GM19463 (cell line): Measurements from ENCODE around the gene ENO3.
"Not testable (repeated sequence)": the region's sequence is repeated elsewhere in the genome, so short reads cannot be mapped to it uniquely, and the experiment has no call there.

Experiments used
- ATAC-seq: cut with Tn5 transposase; IDR thresholded peaks from one replicate; pipeline ENCODE4 v1.9.1; 2021; ENCODE audit warnings: mild to moderate bottlenecking, moderate library complexity; ENCODE audit not compliant: unreplicated experiment

Gene ENO3

DNA sequence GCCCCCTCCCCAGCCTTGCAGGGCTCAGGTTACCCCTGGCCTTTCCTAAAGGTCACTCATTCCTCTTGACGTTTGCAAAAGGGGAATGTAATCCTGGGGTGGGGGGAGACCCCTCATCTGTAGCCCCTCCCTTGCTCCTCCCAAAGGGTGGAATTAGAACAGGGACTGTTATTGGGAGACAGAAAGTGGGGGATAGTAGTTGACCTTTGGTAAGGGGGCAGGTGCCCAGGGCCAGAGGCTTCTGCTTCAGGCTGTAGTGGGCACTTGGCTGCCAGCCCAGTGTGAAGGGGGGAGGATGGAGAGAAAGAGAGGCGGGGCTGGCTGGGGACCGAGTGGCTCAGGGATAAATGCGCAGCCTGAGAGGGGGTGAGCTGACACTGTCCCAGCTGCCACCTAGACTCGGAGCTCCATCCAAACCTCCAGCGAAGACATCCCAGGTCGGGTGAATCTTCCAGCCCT, at the start of gene ENO3:
ENO3 (plus strand) TSS at position 374 of the 459 bp plus-strand sequence. CDS start 711 bp downstream, outside the sequence.
- ATAC-seq: no peak

DNA sequence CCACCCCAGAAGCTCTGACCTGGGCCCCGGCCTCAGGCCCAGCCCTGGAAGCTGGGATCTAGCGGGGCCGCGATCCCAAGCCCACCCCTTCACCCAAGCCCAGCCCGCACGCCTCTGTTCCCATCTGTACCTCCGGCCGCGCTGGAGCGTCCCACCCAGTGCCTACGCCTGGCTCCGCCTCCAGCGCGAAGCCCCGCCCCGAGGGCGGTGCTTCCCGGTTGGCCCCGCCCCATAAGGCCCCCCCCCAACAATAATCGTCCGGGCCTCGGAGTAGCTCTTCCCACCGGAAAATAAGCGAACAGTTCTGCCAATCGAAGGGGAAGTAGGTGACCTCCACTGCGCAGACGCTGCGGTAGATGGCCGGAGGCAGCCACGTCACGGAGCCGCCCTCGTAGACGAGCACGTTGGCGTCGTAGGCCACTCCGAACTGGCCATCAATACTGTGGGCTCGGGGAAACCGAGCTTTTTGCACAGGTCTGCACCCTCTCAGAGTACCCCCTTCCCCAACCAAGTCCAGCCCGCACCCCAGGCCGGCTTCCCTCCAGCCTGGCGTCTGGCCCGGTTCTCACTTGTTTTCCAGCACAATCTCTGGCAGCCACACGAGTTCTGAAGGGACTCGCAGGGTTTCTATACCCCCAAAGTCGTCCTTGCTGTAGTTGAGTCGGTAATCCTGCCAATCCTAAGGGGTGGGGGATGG, 49.1 kb upstream of the ENO3 start:
- ATAC-seq: no peak

DNA sequence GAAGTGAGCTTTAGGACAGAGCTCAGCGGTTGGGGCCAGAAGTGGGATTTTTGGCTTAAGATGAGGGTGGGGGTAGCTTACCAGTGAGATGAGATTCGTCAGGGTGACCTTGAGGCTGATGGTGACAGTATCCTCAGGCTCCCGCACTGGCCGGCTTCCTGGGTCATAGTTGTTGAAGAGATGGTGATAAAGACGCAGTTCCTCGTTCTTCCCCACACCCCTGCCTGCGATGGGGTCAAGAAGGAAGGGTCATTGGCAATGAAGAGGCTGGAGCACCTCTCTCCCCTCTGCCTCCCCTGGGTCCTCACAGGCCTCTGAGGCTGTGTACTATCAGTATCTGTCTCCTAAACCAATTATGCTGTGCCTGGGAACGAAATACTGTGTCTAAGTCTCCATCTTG, 48.4 kb upstream of the ENO3 start:
- ATAC-seq: no peak

DNA sequence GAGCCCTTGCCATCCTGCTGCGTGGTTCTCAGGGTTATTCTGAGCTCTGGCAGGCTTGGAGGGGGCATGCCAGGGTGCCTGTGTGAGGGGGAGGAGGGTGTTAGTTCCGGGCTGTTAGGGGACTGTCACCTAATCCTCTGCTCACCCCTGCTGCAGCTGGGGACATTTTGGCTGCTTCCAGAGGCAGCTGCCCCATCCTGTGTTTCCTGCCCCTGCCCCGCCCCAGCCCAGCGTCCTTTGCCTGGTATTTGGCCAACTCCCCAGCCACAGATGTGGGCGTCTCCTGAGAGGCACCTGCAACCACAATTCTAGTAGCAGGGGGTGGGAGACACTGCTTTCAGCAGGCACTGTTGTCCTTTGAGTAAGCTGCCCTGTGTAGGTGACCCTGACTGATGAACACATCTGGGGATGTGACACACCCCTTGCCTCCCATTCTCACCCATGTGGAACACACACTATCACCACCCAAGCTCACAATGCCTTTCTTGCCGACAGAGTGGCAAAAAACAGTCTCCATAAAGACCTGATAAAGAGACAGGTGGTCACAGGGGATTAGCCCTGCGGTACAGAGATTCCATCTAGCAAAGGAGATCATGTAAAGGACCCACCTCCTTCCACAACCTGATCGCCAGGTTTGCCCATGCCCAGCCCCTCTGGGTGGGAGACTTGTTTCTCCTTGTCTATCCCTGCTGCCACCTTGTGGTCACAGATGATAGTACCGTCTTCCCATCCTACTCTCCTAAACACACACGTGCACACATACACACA, 47.7 kb upstream of the ENO3 start, which contains the start of gene CHRNE:
CHRNE (minus strand) TSS at position 48 of the 768 bp plus-strand sequence; CDS start at position 13, 35 bp downstream.
- no peak for ATAC-seq

DNA sequence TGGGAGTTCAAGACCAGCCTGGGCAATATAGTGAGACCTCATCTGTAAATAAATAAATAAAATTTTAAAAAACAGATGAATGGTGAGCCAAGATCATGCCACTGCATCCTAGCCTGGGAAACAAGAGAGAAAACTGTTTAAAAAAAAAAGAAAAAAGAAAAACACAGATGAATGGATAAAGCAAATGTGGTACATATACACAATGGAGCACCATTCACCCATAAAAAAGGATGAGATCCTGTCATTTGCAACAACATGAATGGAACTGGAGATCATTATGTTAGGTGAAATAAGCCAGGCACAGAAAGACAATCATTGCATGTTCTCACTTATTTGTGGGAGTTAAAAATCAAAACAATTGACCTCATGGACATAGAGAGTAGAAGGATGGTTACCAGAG, 44.3 kb upstream of the ENO3 start:
- not testable (repeated sequence) for ATAC-seq

DNA sequence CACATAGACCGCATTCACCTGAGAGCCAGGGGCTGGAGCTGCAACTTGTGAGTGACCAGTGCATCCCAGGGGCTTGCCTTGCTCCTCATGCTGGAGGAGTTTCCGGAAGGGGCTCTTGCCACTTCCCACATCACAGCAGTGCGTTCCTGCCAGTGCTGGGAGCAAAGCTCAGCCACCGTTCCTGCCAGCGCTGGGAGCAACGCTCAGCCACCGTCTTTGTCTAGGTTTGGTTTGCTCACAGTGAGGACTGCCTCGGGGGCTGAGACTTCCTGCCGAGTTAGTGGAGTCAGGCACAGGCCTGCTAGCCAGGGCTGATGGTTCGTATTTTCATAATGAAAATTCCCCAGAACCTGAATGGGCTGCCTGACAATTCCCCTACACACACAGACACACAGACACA, 42.6 kb upstream of the ENO3 start:
- no peak for ATAC-seq

DNA sequence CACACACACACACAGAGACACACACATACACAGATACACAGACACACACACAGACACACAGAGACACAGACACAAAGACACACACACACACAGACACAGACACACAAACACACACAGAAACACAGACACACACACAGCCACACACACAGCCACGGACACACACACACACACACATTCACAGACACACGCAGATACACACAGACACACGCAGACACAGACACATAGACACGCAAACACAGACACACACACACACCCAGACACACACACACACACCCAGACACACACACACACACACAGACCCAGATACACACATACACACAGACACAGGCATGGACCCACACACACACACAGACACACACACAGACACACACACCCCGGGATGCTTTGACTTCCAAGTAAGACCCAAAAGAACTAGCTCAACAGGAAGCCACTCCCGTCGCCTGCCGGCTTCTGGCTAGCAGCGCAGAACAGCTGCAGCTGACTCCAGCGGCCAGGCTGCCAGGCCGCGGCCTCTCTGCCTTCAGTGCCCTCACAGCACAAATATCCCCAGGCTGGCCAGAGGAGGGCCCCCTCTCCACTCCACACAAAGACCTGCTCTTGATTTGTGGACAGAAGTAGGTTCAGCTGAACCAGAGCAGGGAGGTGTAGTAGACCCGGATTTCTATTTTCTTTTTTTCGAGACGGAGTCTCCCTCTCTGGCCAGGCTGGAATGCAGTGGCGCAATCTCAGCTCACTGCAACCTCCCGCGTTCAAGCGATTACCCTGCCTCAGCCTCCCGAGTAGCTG, 42.0 kb upstream of the ENO3 start:
- ATAC-seq: no peak

DNA sequence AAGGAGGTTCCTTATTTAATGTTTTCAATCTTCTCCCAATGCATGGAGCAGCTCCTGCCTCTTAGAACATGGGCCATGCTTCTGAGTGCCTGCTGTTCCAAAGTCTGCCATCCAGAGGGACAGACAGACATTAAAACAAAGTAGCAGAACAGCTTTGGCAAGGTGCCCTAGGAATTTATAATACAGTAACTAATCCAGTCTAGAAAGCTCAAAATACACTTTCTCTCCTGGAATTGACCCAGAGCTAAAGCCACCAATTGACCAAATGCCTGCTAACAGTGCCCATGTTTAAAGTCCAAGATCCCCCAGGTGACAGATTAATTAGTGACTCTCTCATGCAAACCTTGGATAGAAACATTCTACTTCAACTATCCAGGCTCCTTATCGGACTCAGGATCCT, 36.9 kb upstream of the ENO3 start:
- ATAC-seq: no peak

DNA sequence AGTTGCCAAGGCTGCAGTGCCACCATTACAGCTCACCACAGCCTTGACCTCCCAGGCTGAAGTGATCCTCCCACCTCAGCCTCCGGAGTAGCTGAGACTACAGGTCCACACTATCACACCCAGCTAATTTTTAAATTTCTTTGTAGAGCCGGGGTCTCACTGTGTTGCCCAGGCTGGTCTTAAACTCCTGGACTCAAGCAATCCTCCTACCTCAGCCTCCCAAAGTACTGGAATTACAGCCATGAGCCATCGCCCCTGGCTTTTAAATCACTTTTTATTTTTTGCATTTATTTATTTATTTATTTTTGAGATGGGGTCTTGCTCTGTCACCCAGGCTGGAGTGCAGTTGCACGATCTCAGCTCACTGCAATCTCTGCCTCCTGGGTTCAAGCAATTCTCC, 36.4 kb upstream of the ENO3 start:
- ATAC-seq: not testable (repeated sequence)

DNA sequence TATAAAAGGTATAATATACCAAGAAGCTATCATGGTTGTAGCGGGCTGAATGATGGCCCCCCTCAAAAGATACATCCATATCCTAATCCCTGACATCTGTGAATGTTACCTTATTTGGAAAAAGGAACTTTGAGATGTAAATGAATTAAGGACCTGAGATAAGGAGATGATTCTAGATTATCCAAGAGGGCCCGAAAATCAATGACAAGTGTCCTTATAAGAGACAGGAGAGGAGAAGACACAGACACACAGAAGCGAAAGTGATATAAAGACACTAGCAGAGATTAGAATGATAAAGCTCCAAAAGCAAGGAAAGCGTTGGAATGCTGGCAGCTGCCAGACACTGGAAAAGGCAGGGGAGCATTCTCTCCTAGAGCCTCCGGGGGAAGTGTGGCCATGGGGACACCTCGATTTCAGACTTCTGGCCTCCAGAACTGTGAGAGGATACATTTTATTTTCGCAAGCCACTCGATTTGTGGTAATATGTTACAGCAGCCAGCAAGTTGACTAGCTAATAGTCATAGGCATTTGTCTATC, 31.3 kb upstream of the ENO3 start:
- ATAC-seq: no peak

DNA sequence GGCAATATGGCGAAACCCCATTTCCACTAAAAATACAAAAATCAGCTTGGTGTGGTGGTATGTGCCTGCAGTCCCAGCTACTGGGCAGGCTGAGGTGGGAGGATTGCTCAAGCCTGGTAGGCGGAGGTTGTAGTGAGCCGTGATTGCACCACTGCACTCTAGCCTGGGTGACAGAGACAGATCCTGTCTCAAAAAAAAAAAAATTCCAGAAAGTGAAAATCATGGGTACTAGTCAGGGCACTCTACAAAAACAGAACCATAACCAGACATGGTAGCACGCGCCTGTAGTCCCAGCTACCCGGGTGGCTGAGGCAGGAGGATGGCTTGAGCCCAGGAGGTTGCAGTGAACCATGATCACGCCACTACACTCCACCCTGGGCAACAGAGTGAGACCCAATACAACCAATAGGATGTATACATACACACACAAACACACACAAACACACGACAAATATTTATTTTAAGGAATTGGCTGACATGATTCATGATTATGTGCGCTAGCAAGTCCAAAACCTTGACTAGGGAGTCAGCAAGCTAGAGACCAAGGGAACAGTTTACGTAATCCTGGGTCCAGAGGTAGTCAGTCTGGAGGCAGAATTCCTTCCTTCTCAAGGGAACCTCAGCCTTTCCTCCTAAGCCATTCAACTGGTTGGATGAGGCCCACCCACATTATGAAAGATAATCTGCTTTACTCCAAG, 30.4 kb upstream of the ENO3 start:
- no peak for ATAC-seq

DNA sequence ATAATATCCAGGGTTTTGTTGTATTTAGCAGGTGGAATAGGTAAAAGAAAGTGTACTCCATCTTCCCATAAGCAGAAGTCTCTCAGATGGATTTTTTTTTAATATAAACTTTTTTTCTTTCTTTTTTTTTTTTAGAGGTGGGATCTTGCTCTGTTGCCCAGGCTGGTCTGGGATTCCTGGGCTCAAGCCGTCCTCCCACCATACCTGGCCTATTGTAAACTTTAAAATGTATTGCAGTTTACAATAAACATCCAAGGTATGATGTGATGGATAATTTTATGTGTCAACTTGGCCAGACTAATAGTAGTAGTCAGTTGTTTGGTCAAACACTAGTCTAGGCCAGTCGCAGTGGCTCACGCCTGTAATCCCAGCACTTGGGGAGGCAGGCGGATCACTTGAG, 29.6 kb upstream of the ENO3 start:
- no peak for ATAC-seq

DNA sequence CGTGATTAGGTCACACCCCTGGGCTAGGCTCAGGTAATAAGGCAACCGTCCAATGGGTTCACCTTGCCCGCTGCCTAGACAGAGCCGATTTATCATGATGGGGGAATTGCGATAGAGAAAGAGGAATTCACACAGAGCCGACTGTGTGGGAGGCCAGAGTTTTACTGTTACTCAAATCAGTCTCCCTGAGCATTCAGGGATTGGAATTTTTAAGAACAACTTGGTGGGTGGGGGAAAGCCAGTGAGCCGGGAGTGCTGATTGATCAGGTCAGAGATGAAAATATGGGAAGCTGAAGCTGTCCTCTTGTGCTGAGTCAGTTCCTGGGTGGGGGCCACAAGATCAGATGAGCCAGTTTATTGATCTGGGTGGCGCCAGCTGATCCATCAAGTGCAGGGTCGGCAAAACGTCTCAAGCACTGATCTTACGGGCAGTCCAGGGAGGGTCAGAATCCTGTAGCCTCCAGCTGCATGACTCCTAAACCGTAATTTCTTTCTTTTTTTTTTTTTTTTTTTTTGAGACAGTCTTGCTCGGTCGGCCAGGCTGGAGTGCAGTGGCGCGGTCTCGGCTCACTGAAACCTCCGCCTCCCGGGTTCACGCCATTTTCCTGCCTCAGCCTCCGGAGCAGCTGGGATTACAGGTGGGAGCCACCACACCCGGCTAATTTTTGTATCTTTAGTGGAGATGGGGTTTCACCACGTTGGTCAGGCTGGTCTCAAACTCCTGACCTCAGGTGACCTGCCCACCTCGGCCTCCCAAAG, 24.2 kb upstream of the ENO3 start:
- not testable (repeated sequence) for ATAC-seq

DNA sequence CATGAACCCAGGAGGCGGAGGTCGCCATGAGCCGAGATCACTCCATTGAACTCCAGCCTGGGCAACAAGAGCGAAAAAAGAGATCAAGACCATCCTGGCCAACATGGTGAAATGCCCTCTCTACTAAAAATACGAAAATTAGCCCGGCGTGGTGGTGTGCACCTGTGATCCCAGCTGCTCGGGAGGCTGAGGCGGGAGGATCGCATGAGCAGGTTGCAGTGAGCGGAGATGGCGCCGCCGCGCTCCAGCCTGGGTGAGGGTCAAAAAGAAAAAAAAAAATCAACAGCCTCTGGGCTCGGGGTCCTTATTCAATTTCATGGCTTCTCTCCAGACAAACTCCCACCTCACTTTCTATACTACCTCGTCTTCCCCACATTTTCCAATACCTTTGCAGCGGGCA, 22.0 kb upstream of the ENO3 start:
- no peak for ATAC-seq

DNA sequence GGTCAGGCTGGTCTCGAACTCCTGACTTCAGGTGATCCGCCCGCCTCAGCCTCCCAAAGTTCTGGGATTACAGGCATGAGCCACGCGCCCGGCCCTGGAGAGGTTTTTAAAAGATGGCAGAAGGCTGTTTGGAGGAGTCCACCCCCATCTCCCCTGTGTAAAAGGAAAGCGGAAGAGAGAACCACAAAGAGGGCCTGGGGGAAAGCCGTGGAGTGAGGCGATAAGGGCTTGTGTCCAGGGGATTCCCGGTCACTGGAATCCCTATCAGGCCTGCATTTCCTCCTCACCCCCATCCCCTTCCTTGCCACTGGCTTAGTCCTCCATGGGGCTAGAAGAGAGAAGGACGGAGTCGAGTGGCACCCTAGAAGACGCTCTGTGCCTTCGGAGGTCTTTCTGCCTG, 19.0 kb upstream of the ENO3 start, which contains the start of gene GP1BA:
GP1BA (plus strand) TSS at position 315 of the 400 bp plus-strand sequence. CDS start 328 bp downstream, outside the sequence.
- no peak for ATAC-seq

DNA sequence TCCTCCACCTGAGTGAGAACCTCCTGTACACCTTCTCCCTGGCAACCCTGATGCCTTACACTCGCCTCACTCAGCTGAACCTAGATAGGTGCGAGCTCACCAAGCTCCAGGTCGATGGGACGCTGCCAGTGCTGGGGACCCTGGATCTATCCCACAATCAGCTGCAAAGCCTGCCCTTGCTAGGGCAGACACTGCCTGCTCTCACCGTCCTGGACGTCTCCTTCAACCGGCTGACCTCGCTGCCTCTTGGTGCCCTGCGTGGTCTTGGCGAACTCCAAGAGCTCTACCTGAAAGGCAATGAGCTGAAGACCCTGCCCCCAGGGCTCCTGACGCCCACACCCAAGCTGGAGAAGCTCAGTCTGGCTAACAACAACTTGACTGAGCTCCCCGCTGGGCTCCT, 18.2 kb upstream of the ENO3 start:
- no peak for ATAC-seq

DNA sequence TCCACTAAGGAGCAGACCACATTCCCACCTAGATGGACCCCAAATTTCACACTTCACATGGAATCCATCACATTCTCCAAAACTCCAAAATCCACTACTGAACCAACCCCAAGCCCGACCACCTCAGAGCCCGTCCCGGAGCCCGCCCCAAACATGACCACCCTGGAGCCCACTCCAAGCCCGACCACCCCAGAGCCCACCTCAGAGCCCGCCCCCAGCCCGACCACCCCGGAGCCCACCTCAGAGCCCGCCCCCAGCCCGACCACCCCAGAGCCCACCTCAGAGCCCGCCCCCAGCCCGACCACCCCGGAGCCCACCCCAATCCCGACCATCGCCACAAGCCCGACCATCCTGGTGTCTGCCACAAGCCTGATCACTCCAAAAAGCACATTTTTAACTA, 17.3 kb upstream of the ENO3 start:
- no peak for ATAC-seq

DNA sequence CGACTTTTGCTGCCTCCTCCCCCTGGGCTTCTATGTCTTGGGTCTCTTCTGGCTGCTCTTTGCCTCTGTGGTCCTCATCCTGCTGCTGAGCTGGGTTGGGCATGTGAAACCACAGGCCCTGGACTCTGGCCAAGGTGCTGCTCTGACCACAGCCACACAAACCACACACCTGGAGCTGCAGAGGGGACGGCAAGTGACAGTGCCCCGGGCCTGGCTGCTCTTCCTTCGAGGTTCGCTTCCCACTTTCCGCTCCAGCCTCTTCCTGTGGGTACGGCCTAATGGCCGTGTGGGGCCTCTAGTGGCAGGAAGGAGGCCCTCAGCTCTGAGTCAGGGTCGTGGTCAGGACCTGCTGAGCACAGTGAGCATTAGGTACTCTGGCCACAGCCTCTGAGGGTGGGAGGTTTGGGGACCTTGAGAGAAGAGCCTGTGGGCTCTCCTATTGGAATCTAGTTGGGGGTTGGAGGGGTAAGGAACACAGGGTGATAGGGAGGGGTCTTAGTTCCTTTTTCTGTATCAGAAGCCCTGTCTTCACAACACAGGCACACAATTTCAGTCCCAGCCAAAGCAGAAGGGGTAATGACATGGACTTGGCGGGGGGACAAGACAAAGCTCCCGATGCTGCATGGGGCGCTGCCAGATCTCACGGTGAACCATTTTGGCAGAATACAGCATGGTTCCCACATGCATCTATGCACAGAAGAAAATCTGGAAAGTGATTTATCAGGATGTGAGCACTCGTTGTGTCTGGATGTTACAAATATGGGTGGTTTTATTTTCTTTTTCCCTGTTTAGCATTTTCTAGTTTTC, 16.5 kb upstream of the ENO3 start:
- ATAC-seq: no peak

DNA sequence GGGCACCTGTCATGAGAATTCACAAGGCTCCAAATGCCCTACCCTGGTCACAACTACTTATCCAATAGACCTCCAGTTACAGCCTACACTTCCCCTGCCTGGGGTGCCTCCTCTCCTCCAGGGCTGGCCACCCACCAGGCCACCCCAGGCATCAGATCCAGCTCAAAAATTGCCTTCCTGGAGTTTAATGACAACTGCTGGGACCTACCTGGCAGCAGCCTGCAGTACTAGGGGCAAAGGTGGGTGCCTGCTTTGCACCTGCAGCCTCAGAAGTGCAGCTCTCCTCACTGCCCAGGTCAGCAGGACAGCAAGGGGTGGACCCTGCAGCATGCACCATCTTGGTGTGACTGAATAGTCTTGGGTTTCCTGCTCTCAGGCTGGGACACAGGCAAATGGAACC, 15.3 kb upstream of the ENO3 start:
- ATAC-seq: no peak
